T-helper 2 cell (primary cell): Measurements from ENCODE around the gene LDLRAP1.
A peak's percentile ranks its signal among the peaks of the same experiment; 100 is the strongest.

Source experiments
- DNase-seq, 5 experiments: peaks; one replicate each; pipeline versions ENCODE4 v3.0.0 to v3.0.0-alpha.2; 2012 to 2022

LDLRAP1 gene

GRCh38 chr1:25609921-25610320 lies 66.5 kb downstream of the LDLRAP1 start:
- no peak for DNase-seq

GRCh38 chr1:25610822-25611630 lies 67.6 kb downstream of the LDLRAP1 start:
- DNase-seq, result peak in 1 of 5 experiments; percentile 34

- DNase-seq, result no peak
Measured at GRCh38 chr1:25611843-25612242, 68.4 kb downstream of the LDLRAP1 start.

GRCh38 chr1:25612421-25612820 lies 69.0 kb downstream of the LDLRAP1 start:
- DNase-seq, result no peak

- DNase-seq, result no peak
Measured at GRCh38 chr1:25613091-25613490, 69.7 kb downstream of the LDLRAP1 start.

- peak in 1 of 5 experiments; percentile 19 for DNase-seq
Measured at GRCh38 chr1:25614501-25615171, 71.2 kb downstream of the LDLRAP1 start.

GRCh38 chr1:25615172-25615541 lies 71.8 kb downstream of the LDLRAP1 start:
- no peak for DNase-seq

- peak in 1 of 5 experiments; percentile 23 for DNase-seq
Measured at GRCh38 chr1:25615563-25616094, 72.2 kb downstream of the LDLRAP1 start.

GRCh38 chr1:25616095-25616986 lies 72.9 kb downstream of the LDLRAP1 start, which contains the start of gene MAN1C1:
Gene MAN1C1, plus strand, starts transcription at chr1:25616791. Its CDS starts 1,007 bp downstream, at chr1:25617798.
- DNase-seq, result peak; percentile 49 to 82 (median 77)

GRCh38 chr1:25616987-25617624 lies 73.7 kb downstream of the LDLRAP1 start:
- DNase-seq, result peak in 2 of 5 experiments; percentile 17 to 40

GRCh38 chr1:25617625-25618432 lies 74.4 kb downstream of the LDLRAP1 start:
- DNase-seq, result no peak

GRCh38 chr1:25618433-25618808 lies 75.0 kb downstream of the LDLRAP1 start:
- no peak for DNase-seq
